ENCODE results near the gene CYB561D2. TPM values are rescaled to one million over a fixed set of nuclear protein-coding genes. Genes with fewer than 3 reads are reported as not detected.

CYB561D2 gene
- total and polyA plus RNA-seq, 10 of the 15 experiments (the other 5 are each of a cell fraction or from before 2014, with no cell fraction given): 7.6 to 39.2 (median 18.8) TPM

DNA sequence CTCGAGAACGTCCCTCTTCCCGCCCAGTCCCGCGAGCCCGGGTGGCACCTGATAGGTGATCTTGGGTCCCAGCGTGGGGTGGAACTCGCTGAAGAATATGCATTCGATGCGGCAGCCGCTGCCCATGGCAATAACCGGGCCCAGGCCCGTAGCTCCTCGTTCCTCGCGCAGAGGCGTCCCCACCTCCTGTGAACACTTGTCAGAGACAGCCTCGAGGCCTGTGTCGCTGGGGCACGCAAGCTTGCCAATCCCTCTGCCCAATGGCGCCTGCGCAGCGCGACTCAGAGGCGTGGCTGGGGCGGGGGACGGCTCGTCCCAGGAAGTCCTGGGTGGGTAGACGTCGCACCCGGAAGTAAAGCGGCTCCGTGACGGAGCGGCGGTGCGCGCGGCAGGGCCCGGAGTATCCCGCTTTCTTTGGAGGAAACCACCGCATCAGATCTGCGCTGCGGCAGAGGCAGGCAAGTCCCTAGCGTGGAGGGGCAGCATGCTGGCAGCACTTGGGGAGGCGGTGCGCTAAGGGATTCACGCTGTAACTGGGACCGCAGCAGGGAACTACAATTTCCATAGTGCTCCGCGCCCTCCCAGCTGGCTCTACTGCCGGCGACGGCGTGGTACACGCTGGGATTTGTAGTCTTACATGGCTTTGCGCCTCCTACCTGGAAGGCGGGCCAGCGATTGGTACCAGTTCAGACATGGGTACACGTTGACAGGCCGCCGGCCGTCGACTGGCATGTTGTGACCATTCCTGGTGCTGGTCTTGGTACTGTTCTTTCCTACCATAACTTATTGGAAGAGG, at the start of gene CYB561D2, which contains the start of gene NPRL2 (continued):
- TF ChIP-seq RAD51 (IDR thresholded peaks at IDR 0.05) (no peak), SPI1 (IDR thresholded peaks at IDR 0.05; ENCODE audit: borderline replicate concordance, insufficient read depth, low read depth, low read length) (no peak), ETV6 (conservative IDR thresholded peaks at IDR 0.05 in 1 of 2, IDR thresholded peaks at IDR 0.05 in 1 of 2; ENCODE audit: borderline replicate concordance in 1 of 2, low read depth in 1 of 2) (0 out of 4 replicates have a peak, but pooled peaks of 1 of the 2 experiments have one; percentile 27), RUNX3 (IDR thresholded peaks at IDR 0.05; ENCODE audit: low read length) (peak; percentile 65), RELA (IDR thresholded peaks at IDR 0.05; ENCODE audit: borderline replicate concordance, partially characterized antibody) (no peak), CHD1 (IDR thresholded peaks at IDR 0.05; ENCODE audit: low read depth, low read length) (0 out of 2 replicates have a peak, but pooled peaks have one; percentile 62), BACH1 (IDR thresholded peaks at IDR 0.05; ENCODE audit: borderline replicate concordance) (peak; percentile 59; the same call in 1 of the 2 replicates), TCF3 (IDR thresholded peaks at IDR 0.05; ENCODE audit: borderline replicate concordance, insufficient read depth, low read depth, low read length) (no peak), POLR2A (IDR thresholded peaks at IDR 0.05; ENCODE audit: low read depth, low read length) (peak; percentile 96), FOXM1 (IDR thresholded peaks at IDR 0.05; ENCODE audit: low read depth, low read length) (no peak), ZNF622 (IDR thresholded peaks at IDR 0.05) (no peak), MTA2 (IDR thresholded peaks at IDR 0.05; ENCODE audit: low read depth) (peak; percentile 48; the same call in 1 of the 2 replicates), HDAC2 (IDR thresholded peaks at IDR 0.05) (no peak)
- TF ChIP-seq, protein P1, sequence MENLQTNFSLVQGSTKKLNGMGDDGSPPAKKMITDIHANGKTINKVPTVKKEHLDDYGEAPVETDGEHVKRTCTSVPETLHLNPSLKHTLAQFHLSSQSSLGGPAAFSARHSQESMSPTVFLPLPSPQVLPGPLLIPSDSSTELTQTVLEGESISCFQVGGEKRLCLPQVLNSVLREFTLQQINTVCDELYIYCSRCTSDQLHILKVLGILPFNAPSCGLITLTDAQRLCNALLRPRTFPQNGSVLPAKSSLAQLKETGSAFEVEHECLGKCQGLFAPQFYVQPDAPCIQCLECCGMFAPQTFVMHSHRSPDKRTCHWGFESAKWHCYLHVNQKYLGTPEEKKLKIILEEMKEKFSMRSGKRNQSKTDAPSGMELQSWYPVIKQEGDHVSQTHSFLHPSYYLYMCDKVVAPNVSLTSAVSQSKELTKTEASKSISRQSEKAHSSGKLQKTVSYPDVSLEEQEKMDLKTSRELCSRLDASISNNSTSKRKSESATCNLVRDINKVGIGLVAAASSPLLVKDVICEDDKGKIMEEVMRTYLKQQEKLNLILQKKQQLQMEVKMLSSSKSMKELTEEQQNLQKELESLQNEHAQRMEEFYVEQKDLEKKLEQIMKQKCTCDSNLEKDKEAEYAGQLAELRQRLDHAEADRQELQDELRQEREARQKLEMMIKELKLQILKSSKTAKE (IDR thresholded peaks at IDR 0.05; ENCODE audit: low read depth, poor library complexity, severe bottlenecking): no peak
- TF ChIP-seq, protein P2, sequence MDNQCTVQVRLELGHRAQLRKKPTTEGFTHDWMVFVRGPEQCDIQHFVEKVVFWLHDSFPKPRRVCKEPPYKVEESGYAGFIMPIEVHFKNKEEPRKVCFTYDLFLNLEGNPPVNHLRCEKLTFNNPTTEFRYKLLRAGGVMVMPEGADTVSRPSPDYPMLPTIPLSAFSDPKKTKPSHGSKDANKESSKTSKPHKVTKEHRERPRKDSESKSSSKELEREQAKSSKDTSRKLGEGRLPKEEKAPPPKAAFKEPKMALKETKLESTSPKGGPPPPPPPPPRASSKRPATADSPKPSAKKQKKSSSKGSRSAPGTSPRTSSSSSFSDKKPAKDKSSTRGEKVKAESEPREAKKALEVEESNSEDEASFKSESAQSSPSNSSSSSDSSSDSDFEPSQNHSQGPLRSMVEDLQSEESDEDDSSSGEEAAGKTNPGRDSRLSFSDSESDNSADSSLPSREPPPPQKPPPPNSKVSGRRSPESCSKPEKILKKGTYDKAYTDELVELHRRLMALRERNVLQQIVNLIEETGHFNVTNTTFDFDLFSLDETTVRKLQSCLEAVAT (IDR thresholded peaks at IDR 0.05): 0 out of 2 replicates have a peak, but pooled peaks have one; percentile 15
- TF ChIP-seq, protein P3, sequence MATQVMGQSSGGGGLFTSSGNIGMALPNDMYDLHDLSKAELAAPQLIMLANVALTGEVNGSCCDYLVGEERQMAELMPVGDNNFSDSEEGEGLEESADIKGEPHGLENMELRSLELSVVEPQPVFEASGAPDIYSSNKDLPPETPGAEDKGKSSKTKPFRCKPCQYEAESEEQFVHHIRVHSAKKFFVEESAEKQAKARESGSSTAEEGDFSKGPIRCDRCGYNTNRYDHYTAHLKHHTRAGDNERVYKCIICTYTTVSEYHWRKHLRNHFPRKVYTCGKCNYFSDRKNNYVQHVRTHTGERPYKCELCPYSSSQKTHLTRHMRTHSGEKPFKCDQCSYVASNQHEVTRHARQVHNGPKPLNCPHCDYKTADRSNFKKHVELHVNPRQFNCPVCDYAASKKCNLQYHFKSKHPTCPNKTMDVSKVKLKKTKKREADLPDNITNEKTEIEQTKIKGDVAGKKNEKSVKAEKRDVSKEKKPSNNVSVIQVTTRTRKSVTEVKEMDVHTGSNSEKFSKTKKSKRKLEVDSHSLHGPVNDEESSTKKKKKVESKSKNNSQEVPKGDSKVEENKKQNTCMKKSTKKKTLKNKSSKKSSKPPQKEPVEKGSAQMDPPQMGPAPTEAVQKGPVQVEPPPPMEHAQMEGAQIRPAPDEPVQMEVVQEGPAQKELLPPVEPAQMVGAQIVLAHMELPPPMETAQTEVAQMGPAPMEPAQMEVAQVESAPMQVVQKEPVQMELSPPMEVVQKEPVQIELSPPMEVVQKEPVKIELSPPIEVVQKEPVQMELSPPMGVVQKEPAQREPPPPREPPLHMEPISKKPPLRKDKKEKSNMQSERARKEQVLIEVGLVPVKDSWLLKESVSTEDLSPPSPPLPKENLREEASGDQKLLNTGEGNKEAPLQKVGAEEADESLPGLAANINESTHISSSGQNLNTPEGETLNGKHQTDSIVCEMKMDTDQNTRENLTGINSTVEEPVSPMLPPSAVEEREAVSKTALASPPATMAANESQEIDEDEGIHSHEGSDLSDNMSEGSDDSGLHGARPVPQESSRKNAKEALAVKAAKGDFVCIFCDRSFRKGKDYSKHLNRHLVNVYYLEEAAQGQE (IDR thresholded peaks at IDR 0.05; ENCODE audit: low read depth, low read length): no peak
- TF ChIP-seq, protein P4, sequence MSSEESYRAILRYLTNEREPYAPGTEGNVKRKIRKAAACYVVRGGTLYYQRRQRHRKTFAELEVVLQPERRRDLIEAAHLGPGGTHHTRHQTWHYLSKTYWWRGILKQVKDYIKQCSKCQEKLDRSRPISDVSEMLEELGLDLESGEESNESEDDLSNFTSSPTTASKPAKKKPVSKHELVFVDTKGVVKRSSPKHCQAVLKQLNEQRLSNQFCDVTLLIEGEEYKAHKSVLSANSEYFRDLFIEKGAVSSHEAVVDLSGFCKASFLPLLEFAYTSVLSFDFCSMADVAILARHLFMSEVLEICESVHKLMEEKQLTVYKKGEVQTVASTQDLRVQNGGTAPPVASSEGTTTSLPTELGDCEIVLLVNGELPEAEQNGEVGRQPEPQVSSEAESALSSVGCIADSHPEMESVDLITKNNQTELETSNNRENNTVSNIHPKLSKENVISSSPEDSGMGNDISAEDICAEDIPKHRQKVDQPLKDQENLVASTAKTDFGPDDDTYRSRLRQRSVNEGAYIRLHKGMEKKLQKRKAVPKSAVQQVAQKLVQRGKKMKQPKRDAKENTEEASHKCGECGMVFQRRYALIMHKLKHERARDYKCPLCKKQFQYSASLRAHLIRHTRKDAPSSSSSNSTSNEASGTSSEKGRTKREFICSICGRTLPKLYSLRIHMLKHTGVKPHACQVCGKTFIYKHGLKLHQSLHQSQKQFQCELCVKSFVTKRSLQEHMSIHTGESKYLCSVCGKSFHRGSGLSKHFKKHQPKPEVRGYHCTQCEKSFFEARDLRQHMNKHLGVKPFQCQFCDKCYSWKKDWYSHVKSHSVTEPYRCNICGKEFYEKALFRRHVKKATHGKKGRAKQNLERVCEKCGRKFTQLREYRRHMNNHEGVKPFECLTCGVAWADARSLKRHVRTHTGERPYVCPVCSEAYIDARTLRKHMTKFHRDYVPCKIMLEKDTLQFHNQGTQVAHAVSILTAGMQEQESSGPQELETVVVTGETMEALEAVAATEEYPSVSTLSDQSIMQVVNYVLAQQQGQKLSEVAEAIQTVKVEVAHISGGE (CRISPR knock-in tag; IDR thresholded peaks at IDR 0.05): peak; percentile 31; the same call in 1 of the 2 replicates
- TF ChIP-seq, protein P5, sequence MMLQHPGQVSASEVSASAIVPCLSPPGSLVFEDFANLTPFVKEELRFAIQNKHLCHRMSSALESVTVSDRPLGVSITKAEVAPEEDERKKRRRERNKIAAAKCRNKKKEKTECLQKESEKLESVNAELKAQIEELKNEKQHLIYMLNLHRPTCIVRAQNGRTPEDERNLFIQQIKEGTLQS (IDR thresholded peaks at IDR 0.05; ENCODE audit: borderline replicate concordance, extremely low read depth, low read depth, low read length): peak; percentile 77; the same call in 1 of the 2 replicates

All from GM12878 (cell line).